Hepatocyte (in vitro differentiated cells): ENCODE data around the gene PHF20. TPM values are rescaled to one million over a fixed set of nuclear protein-coding genes. Genes with fewer than 3 reads are reported as not detected.

Source experiments
- DNase-seq: peaks from one replicate; pipeline ENCODE4 v3.0.0-alpha.2; 2016; ENCODE audit warnings: low spot score
- H2AFZ ChIP-seq: fragments of 200-600 bp; sonication (generic); 2 replicates; pipeline ENCODE4 v1.6.0; 2016; ENCODE audit warnings: antibody characterized with exemption, mild to moderate bottlenecking
- H3K27ac ChIP-seq: fragments of 200-600 bp; sonication (generic); 2 replicates; pipeline ENCODE4 v1.5.1; 2016; ENCODE audit warnings: mild to moderate bottlenecking
- H3K27me3 ChIP-seq: fragments of 200-600 bp; sonication (generic); 2 replicates; pipeline ENCODE4 v1.6.1; 2016
- H3K36me3 ChIP-seq: fragments of 200-600 bp; sonication (generic); replicated peaks from 2 replicates; pipeline ENCODE4 v1.5.1; 2016; ENCODE audit warnings: low read depth; ENCODE audit not compliant: insufficient read depth
- H3K4me1 ChIP-seq: fragments of 200-600 bp; sonication (generic); 2 replicates; pipeline ENCODE4 v1.5.1; 2016; ENCODE audit warnings: mild to moderate bottlenecking, moderate library complexity; ENCODE audit not compliant: insufficient read depth
- H3K4me2 ChIP-seq: fragments of 200-600 bp; sonication (generic); 2 replicates; pipeline ENCODE4 v1.6.0; 2016
- H3K4me3 ChIP-seq: fragments of 200-600 bp; sonication (generic); 2 replicates; pipeline ENCODE4 v1.5.1; 2016; ENCODE audit warnings: mild to moderate bottlenecking
- H3K79me2 ChIP-seq: fragments of 200-600 bp; sonication (generic); 2 replicates; pipeline ENCODE4 v1.6.0; 2017; ENCODE audit warnings: mild to moderate bottlenecking
- H3K9me2 ChIP-seq: fragments of 200-600 bp; sonication (generic); replicated peaks from 2 replicates; pipeline ENCODE4 v1.6.0; 2017; ENCODE audit warnings: mild to moderate bottlenecking; ENCODE audit not compliant: insufficient read depth
- H3K9me3 ChIP-seq: fragments of 200-600 bp; sonication (generic); 2 replicates; pipeline ENCODE4 v1.5.1; 2016; ENCODE audit warnings: low read depth, mild to moderate bottlenecking
- H4K20me1 ChIP-seq: fragments of 200-600 bp; sonication (generic); 2 replicates; pipeline ENCODE4 v1.6.0; 2016; ENCODE audit warnings: mild to moderate bottlenecking; ENCODE audit not compliant: insufficient read depth, poor library complexity, severe bottlenecking
- CTCF ChIP-seq: fragments of 200-600 bp; sonication (generic); IDR thresholded peaks from 2 replicates; pipeline ENCODE4 v1.5.1; 2016; ENCODE audit warnings: antibody characterized with exemption, mild to moderate bottlenecking; ENCODE audit not compliant: poor library complexity
- EZH2 ChIP-seq: fragments of 200-600 bp; sonication (generic); IDR thresholded peaks from 2 replicates; pipeline ENCODE4 v1.6.1; 2016; ENCODE audit warnings: antibody characterized with exemption, mild to moderate bottlenecking, borderline replicate concordance
- EZH2phosphoT487 ChIP-seq: fragments of 200-600 bp; sonication (generic); IDR thresholded peaks from one replicate; pipeline ENCODE4 v1.6.1; 2018; ENCODE audit warnings: antibody characterized with exemption, mild to moderate bottlenecking, low read depth, moderate library complexity; ENCODE audit not compliant: unreplicated experiment, severe bottlenecking
- WGBS: methylation state at CpG from one replicate; pipeline ENCODE4 v1.1.6; 2016; ENCODE audit warnings: low lambda C conversion rate; ENCODE audit errors: missing lambda C conversion rate; 5-methylcytosine and 5-hydroxymethylcytosine counted together
- polyA plus RNA-seq: library from polyadenylated mRNA; unstranded; fragments of >200 nt; fragmentation: Nextera tagmentation; extraction: Ambion mirVana; gene quantifications from 2 replicates; pipeline ENCODE4 v1.2.1, GENCODE V29; 2016
- total RNA-seq: library from RNA; depleted of rRNA; stranded (reverse); fragments of >200 nt; gene quantifications from 2 replicates; pipeline ENCODE4 v1.2.3, GENCODE V29; 2014

Gene PHF20
- total and polyA plus RNA-seq, 2 experiments from 2014 or later, result 24.0 to 24.2 TPM

- Histone ChIP-seq H4K20me1 (no peaks in the 10 kb centered on the region), H3K27ac (no peak overlapping the region), H3K4me2 (no peak overlapping the region), H3K36me3 (no peaks in the 10 kb centered on the region), H3K4me3 (no peak overlapping the region), H3K4me1 (no peaks in the 10 kb centered on the region), H2AFZ (no peak overlapping the region), H3K27me3 (no peaks in the 10 kb centered on the region), H3K79me2 (no peaks in the 10 kb centered on the region), H3K9me2 (no peaks in the 10 kb centered on the region), H3K9me3 (no peaks in the 10 kb centered on the region)
- no peak for TF ChIP-seq EZH2phosphoT487
- TF ChIP-seq EZH2, result no peak
- no peak for TF ChIP-seq CTCF
- DNase-seq, result no peak
- WGBS, result 94% methylated on average over 3 of the region's 3 CpGs
These were observed 145.3 kb downstream of the PHF20 start for GRCh38 chr20:35917077-35917476.

- WGBS, result 100% methylated on average over 1 of the region's 1 CpG
- TF ChIP-seq EZH2phosphoT487 (no peak), CTCF (no peak), EZH2 (no peak)
- H4K20me1 ChIP-seq, result no peaks in the 10 kb centered on the region
- no peaks in the 10 kb centered on the region for H3K4me1 ChIP-seq
- H3K9me3 ChIP-seq, result no peaks in the 10 kb centered on the region
- no peaks in the 10 kb centered on the region for H3K27me3 ChIP-seq
- H3K4me3 ChIP-seq, result no peak overlapping the region
- no peaks in the 10 kb centered on the region for H3K36me3 ChIP-seq
- no peak overlapping the region for H3K4me2 ChIP-seq
- no peaks in the 10 kb centered on the region for H3K79me2 ChIP-seq
- H2AFZ ChIP-seq, result no peak overlapping the region
- no peak overlapping the region for H3K27ac ChIP-seq
- no peak for DNase-seq
- no peaks in the 10 kb centered on the region for H3K9me2 ChIP-seq
These were observed 146.2 kb downstream of the PHF20 start for GRCh38 chr20:35918021-35918420.

- DNase-seq, result no peak
- no peak overlapping the region for H2AFZ ChIP-seq
- H3K4me3 ChIP-seq, result no peak overlapping the region
- no peak for TF ChIP-seq EZH2phosphoT487
- TF ChIP-seq EZH2, result no peak
- TF ChIP-seq CTCF, result no peak
- no peaks in the 10 kb centered on the region for H4K20me1 ChIP-seq
- H3K27me3 ChIP-seq, result no peaks in the 10 kb centered on the region
- H3K4me2 ChIP-seq, result no peak overlapping the region
- no peak overlapping the region for H3K27ac ChIP-seq
- H3K4me1 ChIP-seq, result no peaks in the 10 kb centered on the region
- WGBS, result 97% methylated on average over 3 of the region's 3 CpGs
- H3K79me2 ChIP-seq, result no peaks in the 10 kb centered on the region
- no peaks in the 10 kb centered on the region for H3K9me2 ChIP-seq
- no peaks in the 10 kb centered on the region for H3K36me3 ChIP-seq
- no peaks in the 10 kb centered on the region for H3K9me3 ChIP-seq
These were observed 148.7 kb downstream of the PHF20 start for GRCh38 chr20:35920523-35920922.

GRCh38 chr20:35929301-35929700 lies 157.5 kb downstream of the PHF20 start:
- 83% methylated on average over 2 of the region's 2 CpGs for WGBS
- H3K79me2 ChIP-seq, result no peaks in the 10 kb centered on the region
- no peak overlapping the region for H2AFZ ChIP-seq
- DNase-seq, result no peak
- TF ChIP-seq EZH2phosphoT487, result no peak
- no peak for TF ChIP-seq CTCF
- TF ChIP-seq EZH2, result no peak
- H3K27ac ChIP-seq, result no peak overlapping the region
- H3K36me3 ChIP-seq, result no peaks in the 10 kb centered on the region
- H3K27me3 ChIP-seq, result no peaks in the 10 kb centered on the region
- H3K4me1 ChIP-seq, result no peaks in the 10 kb centered on the region
- H4K20me1 ChIP-seq, result no peaks in the 10 kb centered on the region
- no peak overlapping the region for H3K4me3 ChIP-seq
- no peaks in the 10 kb centered on the region for H3K9me2 ChIP-seq
- no peak overlapping the region for H3K4me2 ChIP-seq
- no peaks in the 10 kb centered on the region for H3K9me3 ChIP-seq
